GM12892 (cell line): Measurements from ENCODE around the gene ECT2.

Experiments
- POLR2A ChIP-seq: IDR thresholded peaks from 2 replicates; pipeline ENCODE4 v1.6.1; 2011; ENCODE audit warnings: low read depth, low read length, control low read depth
- POLR2AphosphoS5 ChIP-seq: IDR thresholded peaks from 2 replicates; pipeline ENCODE4 v1.6.1; 2011; ENCODE audit warnings: low read depth, low read length, control low read depth
- TAF1 ChIP-seq: IDR thresholded peaks from 2 replicates; pipeline ENCODE4 v1.6.1; 2011; ENCODE audit warnings: low read depth, mild to moderate bottlenecking, control low read depth, low read length, borderline replicate concordance

- TF ChIP-seq POLR2A = no peak
- TF ChIP-seq POLR2AphosphoS5 = no peak
- no peak for TF ChIP-seq TAF1
Observed at GRCh38 chr3:172717493-172718088, 32.9 kb upstream of the ECT2 start.
